Activated CD4-positive, CD25-positive, alpha-beta regulatory T cell (primary cell): ENCODE results near the gene DLGAP5.

ENCODE experiments used
- DNase-seq, 4 experiments: peaks; one replicate each; lab custom pipeline; 2025; lab: John Stamatoyannopoulos, UW

DLGAP5 gene

GRCh38 chr14:55109836-55110235 lies 81.5 kb downstream of the DLGAP5 start:
- DNase-seq, result no peak

DNA sequence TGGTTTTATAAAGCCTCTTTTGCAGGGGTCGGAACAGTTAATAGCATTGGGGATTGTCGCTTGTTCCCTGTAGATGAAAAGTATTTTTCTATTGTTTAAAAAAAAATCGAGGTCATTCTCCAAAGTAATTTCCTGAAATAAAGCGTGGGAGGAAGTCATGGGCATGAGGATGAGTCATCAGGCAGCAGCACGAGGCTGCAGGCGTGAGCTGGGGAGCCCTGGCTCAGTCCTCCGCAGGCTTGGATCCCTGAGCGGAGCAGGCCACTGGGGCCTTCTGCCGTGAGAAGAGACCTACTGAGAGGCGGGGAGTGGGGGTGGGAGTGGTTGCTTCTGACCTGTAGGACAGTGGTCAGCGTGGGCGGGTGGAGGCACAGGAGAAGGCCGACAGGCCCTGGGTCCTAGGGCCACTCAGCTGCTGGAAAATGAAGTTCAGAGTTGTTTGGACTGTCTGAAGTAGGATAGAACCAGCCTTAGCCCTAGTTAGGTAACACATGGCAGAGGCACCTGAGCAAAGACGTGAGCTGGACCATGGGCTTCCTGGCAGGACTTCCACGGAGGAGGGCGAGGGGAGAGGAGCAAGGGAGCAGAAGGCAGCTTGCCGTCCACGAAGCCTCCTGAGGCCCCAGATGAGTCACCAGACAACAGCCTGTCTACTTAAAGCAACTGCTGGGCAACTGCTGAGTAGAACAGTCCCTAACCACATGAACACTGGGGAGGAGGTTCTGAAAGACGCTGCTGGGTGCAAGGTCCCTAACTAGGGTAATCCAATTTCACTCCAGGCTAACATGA lies 83.4 kb downstream of the DLGAP5 start:
- no peak for DNase-seq

DNA sequence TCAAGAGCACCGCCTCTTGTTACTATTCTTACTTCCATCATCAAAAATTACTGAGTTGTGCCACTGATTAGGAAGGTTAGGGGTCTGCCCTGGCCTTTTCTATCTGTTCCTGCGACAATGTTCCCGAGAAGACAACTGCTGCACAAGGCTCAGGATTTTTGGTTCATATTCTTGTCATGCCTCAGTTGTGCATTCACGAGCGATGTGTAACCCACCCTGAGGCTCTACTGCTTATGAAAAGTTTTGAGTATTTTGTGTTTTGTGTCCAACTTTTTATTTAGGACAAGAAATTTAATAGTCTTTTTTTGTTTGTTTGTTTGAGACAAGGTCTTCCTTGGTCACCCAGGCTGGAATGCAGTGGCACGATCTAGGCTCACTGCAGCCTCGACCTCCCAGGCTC lies 85.4 kb downstream of the DLGAP5 start:
- no peak for DNase-seq

GRCh38 chr14:55103971-55104954 lies 87.1 kb downstream of the DLGAP5 start:
- no peak for DNase-seq

GRCh38 chr14:55103005-55103640 lies 88.3 kb downstream of the DLGAP5 start:
- DNase-seq, result peak; percentile 27 to 52 (median 40)

DNA sequence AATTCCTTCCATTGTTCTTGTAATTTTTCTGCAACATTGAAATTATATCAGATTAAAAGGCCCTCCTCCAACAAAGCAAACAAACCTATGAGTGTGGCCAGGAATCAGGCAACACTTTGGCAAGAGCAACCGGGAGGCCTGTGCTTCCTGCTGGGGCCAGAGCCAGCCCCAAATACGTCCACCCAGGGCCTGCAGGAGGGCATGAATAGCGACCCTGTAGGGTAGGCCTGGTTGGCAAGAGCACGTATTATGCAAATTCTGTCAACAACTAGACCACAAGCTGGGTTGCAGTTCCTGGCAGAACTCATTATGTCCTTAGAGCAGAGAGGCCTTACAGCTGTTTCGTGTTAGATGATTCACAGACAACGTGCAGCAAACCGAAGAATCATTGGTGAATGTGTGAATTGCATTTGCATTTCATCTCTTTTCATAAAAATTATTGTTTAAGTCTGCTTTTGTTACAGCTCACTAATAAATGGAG lies 89.2 kb downstream of the DLGAP5 start:
- DNase-seq, result peak in 3 of 4 experiments; percentile 18 to 36 (median 32)

- no peak for DNase-seq
Measured at GRCh38 chr14:55101698-55102097, 89.7 kb downstream of the DLGAP5 start.

- DNase-seq, result no peak
Measured at GRCh38 chr14:55099756-55100155, 91.6 kb downstream of the DLGAP5 start.

DNA sequence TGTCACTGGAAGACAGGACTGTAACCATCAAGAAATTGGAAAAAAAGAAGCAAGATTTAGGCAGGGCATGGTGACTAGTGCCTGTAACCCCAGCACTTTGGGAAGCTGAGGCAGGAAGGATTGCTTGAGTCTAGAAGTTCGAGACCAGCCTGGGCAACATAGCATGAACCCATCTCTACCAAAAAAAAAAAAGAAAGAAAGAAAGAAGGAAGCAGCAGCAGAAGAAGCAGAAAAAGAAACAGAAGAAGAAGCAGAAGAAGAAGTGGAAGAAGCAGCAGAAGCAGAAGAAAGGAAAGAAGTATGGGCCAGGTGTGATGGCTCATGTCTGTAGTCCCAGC lies 92.9 kb downstream of the DLGAP5 start:
- DNase-seq, result no peak
